Measurements from ENCODE around the gene EXOC5.
A peak's percentile ranks its signal among the peaks of the same experiment; 100 is the strongest.
"Not testable (repeated sequence)": the region's sequence is repeated elsewhere in the genome, so short reads cannot be mapped to it uniquely, and the experiment has no call there.

EXOC5 gene

GRCh38 chr14:57227083-57227482 is 41.6 kb downstream of the EXOC5 start:
- H3K36me3 ChIP-seq = peaks cover 41% of the 10 kb centered on the region
- TF ChIP-seq CTCF (IDR thresholded peaks at IDR 0.05) = no peak
- H3K27ac ChIP-seq = no peak overlapping the region
- no peaks in the 10 kb centered on the region for H3K9me3 ChIP-seq
- H3K4me3 ChIP-seq (ENCODE audit: low read depth in 1 of 2, low read length in 1 of 2) = no peak overlapping the region
- peaks cover 3 to 11% of the 10 kb centered on the region in 2 experiments for H3K4me1 ChIP-seq (ENCODE audit: control insufficient read depth in 1 of 2, insufficient read depth in 1 of 2, low read depth in 1 of 2, low read length in 1 of 2)
- H3K27me3 ChIP-seq = no peaks in the 10 kb centered on the region

- Histone ChIP-seq H3K36me3 (peaks cover 33% of the 10 kb centered on the region), H3K4me3 (ENCODE audit: low read depth in 1 of 2, low read length in 1 of 2) (no peak overlapping the region), H3K4me1 (ENCODE audit: control insufficient read depth in 1 of 2, insufficient read depth in 1 of 2, low read depth in 1 of 2, low read length in 1 of 2) (peaks cover 0 to under 1% of the 10 kb centered on the region in 2 experiments), H3K27ac (no peak overlapping the region), H3K9me3 (no peaks in the 10 kb centered on the region), H3K27me3 (no peaks in the 10 kb centered on the region)
- no peak for TF ChIP-seq CTCF (IDR thresholded peaks at IDR 0.05)
Observed at GRCh38 chr14:57221931-57222330, 46.8 kb downstream of the EXOC5 start.

GRCh38 chr14:57212919-57213318 is 55.8 kb downstream of the EXOC5 start:
- no peak for TF ChIP-seq CTCF (IDR thresholded peaks at IDR 0.05)
- H3K9me3 ChIP-seq = no peaks in the 10 kb centered on the region
- no peak overlapping the region for H3K27ac ChIP-seq
- H3K27me3 ChIP-seq = no peaks in the 10 kb centered on the region
- no peak overlapping the region for H3K4me3 ChIP-seq (ENCODE audit: low read depth in 1 of 2, low read length in 1 of 2)
- peaks cover 71% of the 10 kb centered on the region for H3K36me3 ChIP-seq
- peaks cover 0 to under 1% of the 10 kb centered on the region in 2 experiments for H3K4me1 ChIP-seq (ENCODE audit: control insufficient read depth in 1 of 2, insufficient read depth in 1 of 2, low read depth in 1 of 2, low read length in 1 of 2)

- TF ChIP-seq CTCF (IDR thresholded peaks at IDR 0.05) = no peak
- Histone ChIP-seq H3K9me3 (no peaks in the 10 kb centered on the region), H3K27me3 (no peaks in the 10 kb centered on the region), H3K4me3 (ENCODE audit: low read depth in 1 of 2, low read length in 1 of 2) (no peak overlapping the region), H3K36me3 (peaks cover 52% of the 10 kb centered on the region), H3K4me1 (ENCODE audit: control insufficient read depth in 1 of 2, insufficient read depth in 1 of 2, low read depth in 1 of 2, low read length in 1 of 2) (peaks cover 11 to 29% of the 10 kb centered on the region in 2 experiments), H3K27ac (no peak overlapping the region)
Observed at GRCh38 chr14:57209561-57209960, 59.1 kb downstream of the EXOC5 start.

GRCh38 chr14:57205938-57206337 is 62.8 kb downstream of the EXOC5 start:
- H3K27me3 ChIP-seq = no peaks in the 10 kb centered on the region
- no peak for TF ChIP-seq CTCF (IDR thresholded peaks at IDR 0.05)
- H3K9me3 ChIP-seq = no peaks in the 10 kb centered on the region
- no peak overlapping the region for H3K4me3 ChIP-seq (ENCODE audit: low read depth in 1 of 2, low read length in 1 of 2)
- H3K36me3 ChIP-seq = peaks cover 19% of the 10 kb centered on the region
- H3K27ac ChIP-seq = peak overlapping the region; percentile 54
- H3K4me1 ChIP-seq (ENCODE audit: control insufficient read depth in 1 of 2, insufficient read depth in 1 of 2, low read depth in 1 of 2, low read length in 1 of 2) = peaks cover 11 to 29% of the 10 kb centered on the region in 2 experiments

- not testable (repeated sequence) for H3K27ac ChIP-seq; H3K27me3 ChIP-seq; H3K36me3 ChIP-seq; H3K4me3 ChIP-seq (ENCODE audit: low read depth in 1 of 2, low read length in 1 of 2); H3K9me3 ChIP-seq
- peaks cover 11 to 26% of the 10 kb centered on the region in 2 experiments for H3K4me1 ChIP-seq (ENCODE audit: control insufficient read depth in 1 of 2, insufficient read depth in 1 of 2, low read depth in 1 of 2, low read length in 1 of 2)
Observed at GRCh38 chr14:57202672-57203071, 66.0 kb downstream of the EXOC5 start.
